ENCODE data around the gene TAF7L. TPM values are rescaled to one million over a fixed set of nuclear protein-coding genes. Genes with fewer than 3 reads are reported as not detected.

Gene TAF7L
- total RNA-seq, 1 experiment from 2014 or later, result 0.22 TPM

DNA sequence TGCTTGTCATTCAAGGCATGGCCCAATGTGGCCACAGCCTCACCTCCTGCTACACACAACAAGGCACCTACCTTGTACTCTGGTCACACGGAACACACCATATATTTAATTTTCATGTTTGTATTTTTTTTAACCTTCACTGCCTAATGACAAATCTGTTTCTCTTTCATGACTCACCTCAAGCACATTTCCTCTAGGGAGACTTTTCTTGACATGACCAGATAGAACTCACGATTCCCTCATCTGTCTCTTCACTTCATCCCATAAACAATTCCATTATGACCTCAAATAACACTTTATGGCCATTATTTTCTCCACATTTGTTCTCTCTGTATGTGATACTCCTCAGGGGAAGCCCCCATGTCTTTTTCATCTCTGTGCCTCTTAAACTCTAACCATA lies 60.5 kb downstream of the TAF7L start:
- ChIA-PET RAD21 (ENCODE audit: low non-redundant PET in 1 of 2, low total read pairs in 2 of 2, uncharacterized antibody in 2 of 2, unreplicated experiment in 2 of 2) (no interaction called here), CTCF (no interaction called here), POLR2A (no interaction called here)
- no peaks in the 10 kb centered on the region for H3K9me3 ChIP-seq (ENCODE audit: control insufficient read depth in 1 of 2, insufficient read depth in 1 of 2, low read depth in 1 of 2, low read length in 2 of 2)
- no peak overlapping the region for H3K27ac ChIP-seq (ENCODE audit: low read depth, low read length)
- TF ChIP-seq EGR1 (IDR thresholded peaks at IDR 0.05; ENCODE audit: low read depth) (no peak), CBX3 (IDR thresholded peaks at IDR 0.05; ENCODE audit: low read depth) (no peak), RAD21 (IDR thresholded peaks at IDR 0.05; ENCODE audit: low read depth) (no peak), EZH2phosphoT487 (IDR thresholded peaks at IDR 0.05; ENCODE audit: borderline replicate concordance) (no peak), POLR2AphosphoS5 (IDR thresholded peaks at IDR 0.05; ENCODE audit: low read depth, low read length) (no peak), POLR2A (IDR thresholded peaks at IDR 0.05; ENCODE audit: borderline replicate concordance, extremely low read depth, insufficient read depth, insufficient read length) (no peak), TCF7L2 (IDR thresholded peaks at IDR 0.05; ENCODE audit: borderline replicate concordance, extremely low read depth, insufficient read depth, insufficient read length) (no peak)
- TF ChIP-seq, protein P1, sequence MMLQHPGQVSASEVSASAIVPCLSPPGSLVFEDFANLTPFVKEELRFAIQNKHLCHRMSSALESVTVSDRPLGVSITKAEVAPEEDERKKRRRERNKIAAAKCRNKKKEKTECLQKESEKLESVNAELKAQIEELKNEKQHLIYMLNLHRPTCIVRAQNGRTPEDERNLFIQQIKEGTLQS (IDR thresholded peaks at IDR 0.05), result no peak
- no peaks in the 10 kb centered on the region for H3K27me3 ChIP-seq (ENCODE audit: insufficient read depth, low read length)
- no peaks in the 10 kb centered on the region for H3K79me2 ChIP-seq (ENCODE audit: insufficient read depth, low read length)
- H3K4me2 ChIP-seq (ENCODE audit: low read length), result no peak overlapping the region
- DNase-seq (ENCODE audit: low read depth, low spot score) (no peak), ATAC-seq (no peak)
- no peak overlapping the region for H2AFZ ChIP-seq (ENCODE audit: low read depth, low read length, poor library complexity, severe bottlenecking)
- H3K9ac ChIP-seq (ENCODE audit: low read length), result no peak overlapping the region
- no peaks in the 10 kb centered on the region for H3K36me3 ChIP-seq (ENCODE audit: control insufficient read depth in 1 of 2, insufficient read depth in 2 of 2, low read length in 2 of 2)
- BruUV-seq (replicated peaks), result no TSS peak
- intact Hi-C loops (cut with micrococcal nuclease), result no loop called here
- H3K4me3 ChIP-seq (replicated peaks in 1 of 2; ENCODE audit: low read depth in 1 of 2, low read length in 2 of 2), result no peak overlapping the region
- no peaks in the 10 kb centered on the region for H4K20me1 ChIP-seq (ENCODE audit: insufficient read depth)
- H3K9me2 ChIP-seq (ENCODE audit: insufficient read depth), result no peaks in the 10 kb centered on the region
- H3K4me1 ChIP-seq (ENCODE audit: control insufficient read depth in 1 of 2, insufficient read depth in 2 of 2, low read length in 2 of 2), result no peaks in the 10 kb centered on the region

DNA sequence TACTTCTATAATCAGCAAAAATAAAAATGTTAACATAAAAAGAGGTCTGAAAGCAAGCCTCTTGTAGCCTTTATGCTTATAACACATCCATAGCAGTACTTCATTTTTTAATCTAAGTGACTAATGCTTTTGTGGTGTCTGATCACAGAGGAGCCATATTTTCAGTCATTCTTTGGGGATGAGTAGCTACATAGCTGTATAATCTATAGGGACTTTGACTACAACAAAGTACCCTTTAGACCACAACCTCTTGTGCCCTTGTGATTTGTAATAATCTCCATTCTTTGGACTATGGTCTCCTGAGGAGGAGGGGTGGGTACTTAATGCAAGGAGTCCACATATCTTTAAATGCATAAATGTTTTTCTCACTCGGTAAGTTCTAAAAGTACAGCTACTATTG lies 62.0 kb downstream of the TAF7L start:
- ChIA-PET POLR2A (no interaction called here), RAD21 (ENCODE audit: low non-redundant PET in 1 of 2, low total read pairs in 2 of 2, uncharacterized antibody in 2 of 2, unreplicated experiment in 2 of 2) (no interaction called here), CTCF (no interaction called here)
- no peak overlapping the region for H3K9ac ChIP-seq (ENCODE audit: low read length)
- H2AFZ ChIP-seq (ENCODE audit: low read depth, low read length, poor library complexity, severe bottlenecking), result no peak overlapping the region
- no peaks in the 10 kb centered on the region for H4K20me1 ChIP-seq (ENCODE audit: insufficient read depth)
- TF ChIP-seq, protein P2, sequence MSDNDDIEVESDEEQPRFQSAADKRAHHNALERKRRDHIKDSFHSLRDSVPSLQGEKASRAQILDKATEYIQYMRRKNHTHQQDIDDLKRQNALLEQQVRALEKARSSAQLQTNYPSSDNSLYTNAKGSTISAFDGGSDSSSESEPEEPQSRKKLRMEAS (IDR thresholded peaks at IDR 0.05), result no peak
- TF ChIP-seq, protein P3, sequence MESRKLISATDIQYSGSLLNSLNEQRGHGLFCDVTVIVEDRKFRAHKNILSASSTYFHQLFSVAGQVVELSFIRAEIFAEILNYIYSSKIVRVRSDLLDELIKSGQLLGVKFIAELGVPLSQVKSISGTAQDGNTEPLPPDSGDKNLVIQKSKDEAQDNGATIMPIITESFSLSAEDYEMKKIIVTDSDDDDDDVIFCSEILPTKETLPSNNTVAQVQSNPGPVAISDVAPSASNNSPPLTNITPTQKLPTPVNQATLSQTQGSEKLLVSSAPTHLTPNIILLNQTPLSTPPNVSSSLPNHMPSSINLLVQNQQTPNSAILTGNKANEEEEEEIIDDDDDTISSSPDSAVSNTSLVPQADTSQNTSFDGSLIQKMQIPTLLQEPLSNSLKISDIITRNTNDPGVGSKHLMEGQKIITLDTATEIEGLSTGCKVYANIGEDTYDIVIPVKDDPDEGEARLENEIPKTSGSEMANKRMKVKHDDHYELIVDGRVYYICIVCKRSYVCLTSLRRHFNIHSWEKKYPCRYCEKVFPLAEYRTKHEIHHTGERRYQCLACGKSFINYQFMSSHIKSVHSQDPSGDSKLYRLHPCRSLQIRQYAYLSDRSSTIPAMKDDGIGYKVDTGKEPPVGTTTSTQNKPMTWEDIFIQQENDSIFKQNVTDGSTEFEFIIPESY (IDR thresholded peaks at IDR 0.05; ENCODE audit: extremely low read depth, insufficient replicate concordance, low read length), result no peak
- TF ChIP-seq RAD21 (IDR thresholded peaks at IDR 0.05; ENCODE audit: low read depth) (no peak), ELF1 (IDR thresholded peaks at IDR 0.05; ENCODE audit: borderline replicate concordance, low read depth) (no peak)
- H3K27ac ChIP-seq (ENCODE audit: low read depth, low read length), result no peak overlapping the region
- DNase-seq (ENCODE audit: low read depth, low spot score) (no peak), ATAC-seq (peak; percentile 50; the same call in 1 of the 2 replicates)
- no peaks in the 10 kb centered on the region for H3K4me1 ChIP-seq (ENCODE audit: control insufficient read depth in 1 of 2, insufficient read depth in 2 of 2, low read length in 2 of 2)
- intact Hi-C loops (cut with micrococcal nuclease), result no loop called here
- no TSS peak for BruUV-seq (replicated peaks)
- no peak overlapping the region for H3K4me2 ChIP-seq (ENCODE audit: low read length)
- no peaks in the 10 kb centered on the region for H3K79me2 ChIP-seq (ENCODE audit: insufficient read depth, low read length)
- no peak overlapping the region for H3K4me3 ChIP-seq (replicated peaks in 1 of 2; ENCODE audit: low read depth in 1 of 2, low read length in 2 of 2)
- no peaks in the 10 kb centered on the region for H3K9me2 ChIP-seq (ENCODE audit: insufficient read depth)
- H3K36me3 ChIP-seq (ENCODE audit: control insufficient read depth in 1 of 2, insufficient read depth in 2 of 2, low read length in 2 of 2), result no peaks in the 10 kb centered on the region
- H3K27me3 ChIP-seq (ENCODE audit: insufficient read depth, low read length), result no peaks in the 10 kb centered on the region
- H3K9me3 ChIP-seq (ENCODE audit: control insufficient read depth in 1 of 2, insufficient read depth in 1 of 2, low read depth in 1 of 2, low read length in 2 of 2), result no peaks in the 10 kb centered on the region
